GM19240 (cell line): Measurements from ENCODE around the gene ITGA6.
"Not testable (repeated sequence)": the region's sequence is repeated elsewhere in the genome, so short reads cannot be mapped to it uniquely, and the experiment has no call there.

Experiments used
- DNase-seq: peaks from one replicate; pipeline ENCODE4 v3.0.0; 2011; ENCODE audit warnings: low spot score; ENCODE audit not compliant: insufficient read length

Gene ITGA6

GRCh38 chr2:172513935-172514586 lies 86.7 kb downstream of the ITGA6 start:
- DNase-seq, result no peak

DNA sequence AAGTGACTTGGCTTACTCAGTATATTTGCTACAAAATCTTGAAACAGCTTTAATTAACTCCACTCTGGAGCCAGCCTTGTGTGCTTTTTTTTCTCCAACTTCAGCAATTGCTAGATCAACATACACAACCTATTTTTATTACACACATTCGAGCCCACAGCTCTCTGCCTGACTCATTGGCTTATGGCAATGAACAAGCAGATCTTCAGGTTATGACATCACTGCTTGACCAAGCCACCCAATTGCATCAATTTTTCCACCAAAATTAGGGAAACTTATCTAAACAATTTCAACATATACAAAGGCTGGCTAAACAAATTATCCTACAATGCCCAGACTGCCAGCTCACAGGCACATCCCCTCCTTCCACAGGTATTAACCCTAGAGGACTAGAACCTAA lies 88.9 kb downstream of the ITGA6 start:
- no peak for DNase-seq

- no peak for DNase-seq
Measured at GRCh38 chr2:172518995-172519394, 91.6 kb downstream of the ITGA6 start.

GRCh38 chr2:172525601-172526000 lies 98.2 kb downstream of the ITGA6 start:
- DNase-seq, result no peak

DNA sequence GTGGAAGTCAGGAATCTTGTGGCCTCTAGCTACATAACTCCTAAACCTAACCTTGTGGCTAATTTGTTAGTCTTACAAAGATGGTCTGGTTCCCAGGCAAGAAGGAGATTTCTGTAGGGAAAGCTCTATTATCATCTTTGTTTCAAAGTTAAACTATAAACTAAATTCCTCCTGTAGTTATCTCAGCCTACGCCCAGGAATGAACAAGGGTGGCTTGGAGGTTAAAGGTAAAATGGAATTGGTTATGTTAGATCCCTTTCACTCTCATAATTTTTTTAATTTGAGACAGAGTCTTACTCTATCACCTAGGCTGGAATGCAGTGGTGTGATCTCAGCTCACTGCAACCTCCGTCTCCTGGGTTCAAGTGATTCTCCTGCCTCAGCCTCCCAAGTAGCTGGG lies 103.9 kb downstream of the ITGA6 start:
- no peak for DNase-seq

DNA sequence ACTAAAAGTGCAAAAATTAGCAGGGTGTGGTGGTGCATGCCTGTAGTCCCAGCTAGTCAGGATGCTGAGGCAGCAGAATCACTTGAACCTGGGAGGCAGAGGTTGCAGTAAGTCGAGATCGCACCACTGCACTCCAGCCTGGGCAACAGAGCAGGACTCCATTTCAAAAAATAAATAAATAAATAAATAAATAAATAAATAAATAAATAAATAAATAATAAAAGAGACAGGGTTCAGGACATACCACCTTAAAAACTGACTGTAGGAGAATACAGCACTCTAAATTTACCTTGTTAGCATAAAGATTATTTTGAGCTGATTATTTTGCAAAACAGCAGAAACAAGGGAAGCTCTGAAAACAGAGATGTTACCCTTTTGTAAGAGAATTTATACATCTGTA lies 105.1 kb downstream of the ITGA6 start:
- DNase-seq, result not testable (repeated sequence)

- no peak for DNase-seq
Measured at GRCh38 chr2:172533687-172534086, 106.3 kb downstream of the ITGA6 start.

DNA sequence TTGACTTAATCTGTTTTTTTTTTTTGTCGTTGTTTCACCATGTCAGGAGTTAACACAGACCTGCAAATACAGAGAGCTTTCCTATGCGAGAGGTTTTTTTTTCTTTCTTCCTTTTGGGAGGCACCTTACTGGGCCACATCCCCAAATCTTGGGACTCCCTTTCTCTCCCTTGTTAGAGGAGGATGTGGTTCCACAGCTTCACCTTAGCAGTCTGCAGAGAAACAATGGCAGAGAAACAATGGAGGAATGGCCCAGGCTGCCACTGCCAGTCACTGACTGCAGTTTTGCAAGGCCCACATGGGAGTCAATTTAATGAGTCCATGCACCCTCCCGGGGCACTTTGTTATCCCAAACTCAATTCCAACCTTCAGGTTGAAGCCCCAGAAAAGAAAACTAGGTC lies 107.7 kb downstream of the ITGA6 start:
- DNase-seq, result no peak

GRCh38 chr2:172537851-172538250 lies 110.5 kb downstream of the ITGA6 start:
- DNase-seq, result not testable (repeated sequence)

GRCh38 chr2:172539767-172540166 lies 112.4 kb downstream of the ITGA6 start:
- DNase-seq, result no peak

DNA sequence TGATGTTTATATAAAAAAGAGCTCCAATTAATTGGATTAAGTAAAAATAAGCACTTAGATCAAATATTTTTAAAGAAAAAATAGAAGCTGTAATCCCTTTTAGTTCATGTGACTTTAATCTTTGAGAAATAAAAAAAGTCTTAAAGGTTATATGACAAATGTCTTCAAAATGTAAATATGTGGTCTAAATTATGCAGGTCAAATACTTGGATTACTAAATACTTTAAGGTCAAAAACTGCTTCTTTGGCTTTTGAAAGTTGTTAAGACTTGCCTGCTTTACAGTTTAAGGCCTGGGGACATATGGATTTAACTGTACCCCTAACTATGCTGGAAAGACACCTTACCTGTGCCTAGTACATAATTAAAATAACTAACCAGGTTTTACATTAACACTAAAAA lies 113.0 kb downstream of the ITGA6 start:
- DNase-seq, result no peak

DNA sequence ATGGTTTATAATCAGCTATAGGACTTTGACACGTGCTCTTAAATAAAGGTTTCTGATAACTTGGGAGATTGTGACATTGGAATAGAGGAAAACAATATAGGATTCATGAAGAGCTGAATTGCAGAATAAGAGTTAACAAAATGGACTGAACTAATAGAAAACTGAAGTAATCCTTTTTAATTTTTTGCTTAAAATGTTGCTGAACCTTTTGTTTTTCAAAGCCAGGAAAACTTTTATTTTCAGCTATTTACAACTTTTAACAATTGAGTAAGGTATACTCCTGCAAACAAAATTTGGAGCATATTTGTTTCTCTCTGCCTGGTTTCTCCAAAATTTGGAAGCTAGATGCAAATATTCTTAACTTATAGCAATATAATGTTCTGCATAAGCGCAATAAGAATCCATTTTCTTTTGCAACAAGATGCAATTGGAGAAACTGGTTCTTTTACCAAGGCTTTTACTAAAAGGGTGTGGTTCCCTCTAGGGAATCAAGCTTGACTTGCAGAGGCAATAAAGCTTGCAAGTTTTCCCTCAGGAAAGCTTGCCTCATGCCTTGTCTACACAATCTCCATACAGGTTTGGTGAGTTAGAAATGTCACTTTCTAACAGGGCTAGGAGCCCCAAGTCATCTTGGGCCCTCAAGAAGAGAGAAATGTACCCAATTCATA lies 118.2 kb downstream of the ITGA6 start:
- no peak for DNase-seq

DNA sequence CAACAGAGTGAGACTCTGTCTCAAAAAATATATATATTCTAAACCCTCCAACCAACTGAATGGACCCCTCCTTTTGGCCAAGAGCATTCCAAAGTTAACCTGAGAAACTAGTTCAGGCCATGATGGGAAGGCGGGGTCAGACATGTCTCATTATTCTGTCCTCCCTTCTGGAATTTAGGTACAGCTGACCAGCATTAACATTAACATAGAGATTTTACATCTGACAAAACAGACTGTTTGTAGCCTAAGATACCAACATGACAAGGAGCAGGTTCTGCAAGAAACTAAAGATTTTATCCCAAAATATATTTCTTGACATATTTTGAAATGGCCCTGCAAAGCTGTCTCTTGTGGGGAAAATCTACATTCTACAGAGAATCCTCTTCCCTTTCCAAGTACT lies 121.7 kb downstream of the ITGA6 start:
- no peak for DNase-seq

- DNase-seq, result not testable (repeated sequence)
Measured at GRCh38 chr2:172549802-172550201, 122.4 kb downstream of the ITGA6 start.

- DNase-seq, result no peak
Measured at GRCh38 chr2:172550419-172550818, 123.0 kb downstream of the ITGA6 start.

DNA sequence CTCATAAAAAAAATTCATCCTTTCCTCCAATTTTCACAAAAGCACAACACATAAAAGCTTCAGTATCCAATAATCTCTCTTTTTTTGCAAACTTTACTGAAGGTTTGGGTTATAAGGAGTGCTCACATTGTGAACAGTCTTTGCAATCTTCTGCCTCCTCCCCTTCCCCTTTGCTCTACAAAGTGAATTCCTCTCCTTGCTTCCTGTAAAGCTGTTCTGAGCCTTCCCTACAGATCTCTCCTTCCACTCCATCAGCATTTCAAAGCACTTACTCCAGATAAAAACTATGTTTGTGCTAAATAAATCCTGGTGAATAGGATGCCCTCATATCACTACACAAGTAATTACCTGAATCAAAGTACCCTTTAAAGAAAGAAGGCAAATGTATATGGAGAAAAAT lies 123.9 kb downstream of the ITGA6 start:
- no peak for DNase-seq

GRCh38 chr2:172552547-172553291 lies 125.3 kb downstream of the ITGA6 start:
- DNase-seq, result no peak

- no peak for DNase-seq
Measured at GRCh38 chr2:172554352-172555271, 127.2 kb downstream of the ITGA6 start.

GRCh38 chr2:172555272-172555521 lies 127.8 kb downstream of the ITGA6 start:
- no peak for DNase-seq
